DMS153 (cell line): ENCODE data around the gene KRT74.
"Not testable (repeated sequence)": the region's sequence is repeated elsewhere in the genome, so short reads cannot be mapped to it uniquely, and the experiment has no call there.

Source experiments
- DNase-seq: peaks from one replicate; lab custom pipeline; 2025; lab: John Stamatoyannopoulos, UW

The KRT74 gene

GRCh38 chr12:52602552-52602951 is 28.9 kb upstream of the KRT74 start:
- no peak for DNase-seq

GRCh38 chr12:52601671-52602070 is 28.0 kb upstream of the KRT74 start:
- no peak for DNase-seq

- DNase-seq, result no peak
These were observed 27.4 kb upstream of the KRT74 start, which contains the start of gene KRT72 for GRCh38 chr12:52600941-52601481. KRT72 (minus strand) TSS chr12:52601463; CDS start chr12:52601452, 11 bp downstream.

- DNase-seq, result no peak
These were observed 26.8 kb upstream of the KRT74 start for GRCh38 chr12:52600475-52600874.

- DNase-seq, result no peak
These were observed 26.4 kb upstream of the KRT74 start for GRCh38 chr12:52600071-52600470.

GRCh38 chr12:52598966-52599365 is 25.3 kb upstream of the KRT74 start:
- DNase-seq, result no peak

GRCh38 chr12:52594237-52594636 is 20.6 kb upstream of the KRT74 start:
- DNase-seq, result not testable (repeated sequence)

- DNase-seq, result no peak
These were observed 17.9 kb upstream of the KRT74 start for GRCh38 chr12:52591521-52591920.

GRCh38 chr12:52590021-52590420 is 16.4 kb upstream of the KRT74 start:
- no peak for DNase-seq

- no peak for DNase-seq
These were observed 13.9 kb upstream of the KRT74 start for GRCh38 chr12:52587563-52587962.

- no peak for DNase-seq
These were observed 12.3 kb upstream of the KRT74 start for GRCh38 chr12:52585946-52586345.

- no peak for DNase-seq
These were observed 11.4 kb upstream of the KRT74 start for GRCh38 chr12:52585066-52585465.

- no peak for DNase-seq
These were observed 10.6 kb upstream of the KRT74 start for GRCh38 chr12:52584156-52584682.

GRCh38 chr12:52582971-52583456 is 9.4 kb upstream of the KRT74 start:
- peak; percentile 89 for DNase-seq

GRCh38 chr12:52582486-52582885 is 8.8 kb upstream of the KRT74 start:
- no peak for DNase-seq

- DNase-seq, result peak; percentile 27
These were observed 7.8 kb upstream of the KRT74 start for GRCh38 chr12:52581481-52581880.

GRCh38 chr12:52581066-52581465 is 7.4 kb upstream of the KRT74 start:
- DNase-seq, result no peak

GRCh38 chr12:52580496-52580895 is 6.9 kb upstream of the KRT74 start:
- peak; percentile 28 for DNase-seq

GRCh38 chr12:52579468-52580465 is 6.1 kb upstream of the KRT74 start:
- DNase-seq, result no peak

GRCh38 chr12:52578469-52578868 is 4.8 kb upstream of the KRT74 start:
- no peak for DNase-seq

- no peak for DNase-seq
These were observed 3.7 kb upstream of the KRT74 start for GRCh38 chr12:52577316-52577715.

GRCh38 chr12:52575948-52576347 is 2.3 kb upstream of the KRT74 start:
- DNase-seq, result no peak

GRCh38 chr12:52575256-52575655 is 1.6 kb upstream of the KRT74 start:
- no peak for DNase-seq
